NOMO-1 treated with DMSO at 0.1 percent for 48 hours (cell line): ENCODE measurements around the gene MOV10L1.

Source experiments
- DNase-seq: peaks from one replicate; lab custom pipeline; 2025; ENCODE audit not compliant: unreplicated experiment; lab: John Stamatoyannopoulos, UW

The MOV10L1 gene

DNA sequence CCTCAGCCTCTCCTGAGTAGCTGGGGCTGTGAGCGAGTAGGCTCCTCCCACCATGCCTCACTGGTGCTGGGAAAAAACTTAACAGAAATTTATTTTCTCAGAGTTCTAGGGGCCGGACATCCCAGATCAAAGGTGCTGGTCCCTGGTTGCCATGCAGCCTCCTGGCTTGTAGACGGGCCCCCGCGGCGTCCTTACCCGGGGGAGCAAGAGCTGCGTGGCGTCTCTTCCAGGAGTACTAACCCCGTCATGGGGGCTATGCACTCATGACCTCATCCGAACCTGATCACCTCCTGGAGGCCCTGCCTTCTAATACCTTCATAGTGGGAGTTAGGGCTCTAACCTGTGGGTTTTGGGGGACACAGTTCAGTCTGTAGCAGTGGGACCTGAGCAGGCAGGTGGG, 98.5 kb downstream of the MOV10L1 start:
- DNase-seq = no peak

- no peak for DNase-seq
Observed at GRCh38 chr22:50189184-50189848, 99.5 kb downstream of the MOV10L1 start.

DNA sequence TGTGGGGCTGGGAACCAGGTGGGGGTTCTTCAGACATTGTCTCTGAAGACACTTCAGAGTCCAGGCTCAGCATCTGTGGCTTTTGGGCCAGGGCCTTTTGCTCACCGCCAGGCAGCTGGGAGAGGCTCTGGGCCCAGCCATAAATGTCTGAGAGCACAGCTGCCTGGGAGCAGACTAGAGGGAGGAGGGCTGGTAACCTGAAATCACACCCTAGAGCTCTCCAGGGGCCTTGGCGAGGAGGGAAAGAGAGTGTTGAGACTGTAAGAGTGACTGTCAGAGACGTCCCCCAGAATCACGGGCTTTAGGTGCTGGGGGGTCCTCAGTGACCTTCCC, 100.0 kb downstream of the MOV10L1 start:
- DNase-seq = no peak

DNA sequence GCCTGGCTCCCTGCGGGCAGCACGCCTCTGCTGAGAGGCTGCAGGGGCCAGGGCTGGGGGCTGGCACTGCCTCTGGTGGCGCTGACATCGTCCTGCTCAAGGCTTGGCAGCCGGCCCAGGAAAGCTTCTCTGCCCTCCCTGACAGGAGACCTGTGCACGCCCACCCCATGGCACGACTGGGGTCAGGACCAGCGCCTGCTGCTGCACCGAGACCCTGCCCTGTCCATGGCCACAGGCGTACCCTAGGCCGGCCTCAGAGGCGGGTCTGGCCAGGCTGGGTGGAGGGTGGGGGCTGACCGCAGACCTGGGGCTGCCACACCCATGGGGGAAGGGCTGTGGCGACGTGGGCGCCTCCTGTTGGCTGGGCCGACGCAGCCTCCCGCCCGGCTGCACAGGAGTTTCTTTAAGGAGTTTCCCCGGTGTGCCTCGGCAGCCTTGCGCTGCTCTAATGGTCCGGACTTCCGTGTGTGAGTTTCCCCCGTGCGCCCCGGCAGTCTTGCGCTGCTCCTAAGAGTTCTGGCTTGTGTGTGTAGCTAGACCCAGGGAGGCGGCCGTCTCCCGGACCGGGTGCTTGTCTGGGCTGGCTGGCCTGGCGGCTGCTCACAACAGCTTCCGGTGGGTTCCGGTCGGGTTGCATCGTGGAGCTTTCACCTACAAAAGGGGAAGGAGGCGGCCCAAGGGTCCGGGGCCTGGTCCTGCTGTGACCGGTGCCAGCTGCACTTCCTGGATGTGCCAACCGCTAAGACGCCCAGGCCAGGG, 100.6 kb downstream of the MOV10L1 start:
- peak; percentile 92 for DNase-seq

DNA sequence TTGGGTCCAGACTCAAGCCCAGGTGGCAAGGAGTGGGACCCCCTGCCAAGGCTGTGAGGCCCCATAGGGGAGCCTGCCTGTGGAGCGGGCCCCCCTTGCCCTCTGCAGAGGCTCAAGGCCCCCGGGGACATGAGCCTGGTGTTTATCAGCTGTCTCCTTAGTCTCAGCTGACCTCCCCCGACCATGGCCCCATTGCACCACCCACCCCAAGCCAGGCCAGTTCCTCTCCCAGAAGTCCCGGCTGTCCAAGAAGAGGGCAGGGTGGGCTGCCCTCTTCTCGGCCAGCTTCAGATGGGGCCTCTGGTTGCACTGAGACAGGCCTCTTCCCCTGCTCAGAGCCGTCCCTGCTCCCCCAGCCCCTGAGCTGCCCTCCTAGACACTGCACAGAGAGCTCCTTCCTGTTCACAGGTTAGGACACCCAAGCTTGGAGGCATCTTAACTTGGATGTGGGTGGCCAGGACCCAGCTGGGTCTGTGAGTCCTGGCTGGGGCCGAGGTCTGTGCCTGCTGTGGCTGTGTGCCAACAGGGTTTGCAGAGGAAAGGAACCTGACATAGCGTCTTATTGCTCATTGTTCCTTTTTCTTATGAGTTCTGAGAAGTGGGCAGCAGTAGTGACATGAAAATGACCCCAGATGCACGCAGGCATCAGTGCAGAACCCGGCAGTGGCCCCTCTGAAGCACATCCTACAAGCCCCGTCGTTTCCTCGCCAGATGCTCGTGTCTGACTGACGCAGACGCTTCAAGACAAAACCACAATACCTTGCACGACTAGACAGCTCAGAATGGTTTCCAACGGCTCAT, 101.3 kb downstream of the MOV10L1 start:
- peak; percentile 90 for DNase-seq

DNA sequence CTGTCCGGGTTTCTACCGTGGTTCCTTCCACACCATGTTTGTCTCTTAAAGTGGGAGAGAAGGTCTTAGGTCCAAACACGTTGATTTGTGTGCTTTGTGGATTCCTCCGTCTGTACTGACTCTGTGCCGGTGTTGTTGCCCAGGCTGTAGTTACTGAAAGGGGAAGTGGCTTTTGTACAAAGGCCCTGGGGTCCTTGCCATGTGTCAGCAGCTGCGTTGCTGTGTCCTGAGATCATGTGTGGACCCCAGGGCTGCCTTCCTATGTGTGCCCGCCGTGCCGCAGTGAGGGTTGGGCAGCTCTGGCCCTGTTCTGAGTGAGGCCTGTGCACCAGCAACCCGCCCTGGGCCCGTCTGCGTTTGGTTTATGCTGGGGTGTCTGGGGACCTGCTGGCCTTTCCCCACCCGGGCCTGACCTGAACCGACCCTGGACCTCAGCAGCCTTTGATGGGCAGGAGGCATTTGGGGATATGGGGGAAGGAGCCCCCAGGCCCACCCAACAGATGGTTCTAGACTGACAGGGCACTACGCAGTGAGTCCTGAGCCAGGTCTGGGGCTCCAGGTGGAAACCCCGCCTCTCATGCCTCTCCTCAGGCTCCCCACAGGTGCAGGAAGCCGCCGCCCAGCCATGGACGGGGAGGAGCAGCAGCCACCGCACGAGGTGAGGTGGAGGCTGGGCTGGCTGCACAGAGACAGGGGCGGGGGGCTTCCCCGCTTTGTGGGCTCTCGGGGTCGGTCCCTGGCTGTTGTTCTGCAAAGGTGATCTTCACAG, 102.8 kb downstream of the MOV10L1 start:
- peak; percentile 42 for DNase-seq

DNA sequence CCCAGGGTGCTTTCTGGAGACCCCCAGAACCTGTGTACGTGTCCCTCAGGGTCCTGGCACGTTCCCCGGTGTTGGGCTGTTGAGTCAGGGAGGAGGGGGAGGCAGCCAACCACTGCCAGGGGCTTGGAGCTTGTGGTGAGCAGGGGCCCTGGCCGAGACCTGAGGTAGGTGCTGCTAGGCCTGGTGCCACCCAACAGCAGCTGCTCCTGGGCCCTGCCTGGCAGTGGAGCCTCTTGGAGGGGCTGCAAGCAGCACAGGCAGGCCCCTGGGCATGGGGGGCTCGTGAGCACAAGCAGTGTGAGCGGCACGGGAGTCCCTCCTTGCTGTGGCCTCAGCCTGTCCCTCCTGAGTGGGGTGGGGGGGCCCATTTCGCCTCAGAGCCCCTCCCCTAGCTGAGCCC, 103.8 kb downstream of the MOV10L1 start:
- DNase-seq = no peak

- no peak for DNase-seq
Observed at GRCh38 chr22:50194037-50194805, 104.4 kb downstream of the MOV10L1 start.

- DNase-seq = no peak
Observed at GRCh38 chr22:50196256-50196655, 106.5 kb downstream of the MOV10L1 start.

DNA sequence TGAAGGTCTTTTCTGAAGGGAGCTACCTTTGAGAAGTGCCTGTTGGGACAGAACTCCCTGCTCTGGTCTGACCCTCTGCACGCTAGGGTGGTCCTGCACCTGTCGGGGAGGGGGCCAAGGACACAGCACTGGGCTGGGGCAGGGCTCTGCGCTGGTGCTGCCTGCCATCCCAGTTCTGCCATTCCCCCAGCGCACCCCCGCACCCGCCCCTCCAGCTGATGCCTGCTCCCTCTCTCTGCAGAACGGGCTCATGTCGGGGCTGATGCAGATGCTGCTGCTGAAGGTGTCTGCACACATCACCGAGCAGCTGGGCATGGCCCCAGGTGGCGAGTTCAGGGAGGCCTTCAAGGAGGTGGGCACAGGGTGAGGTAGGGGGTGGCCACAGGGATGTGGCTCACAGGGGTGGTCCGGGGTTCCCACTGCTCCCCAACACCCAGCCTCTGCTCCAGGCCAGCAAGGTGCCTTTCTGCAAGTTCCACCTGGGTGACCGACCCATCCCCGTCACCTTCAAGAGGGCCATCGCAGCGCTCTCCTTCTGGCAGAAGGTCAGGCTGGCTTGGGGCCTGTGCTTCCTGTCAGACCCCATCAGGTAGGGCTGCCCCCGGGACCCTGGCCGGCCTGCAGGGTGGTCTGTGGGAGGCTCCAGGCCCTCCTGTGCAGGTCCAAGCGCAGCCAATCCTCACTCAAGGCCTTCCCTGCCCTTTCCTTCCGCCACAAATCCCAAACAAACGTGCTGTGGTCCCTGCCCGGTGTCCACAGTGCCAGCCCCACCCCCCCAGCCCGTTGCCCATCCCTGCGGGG, 107.4 kb downstream of the MOV10L1 start:
- DNase-seq = no peak

DNA sequence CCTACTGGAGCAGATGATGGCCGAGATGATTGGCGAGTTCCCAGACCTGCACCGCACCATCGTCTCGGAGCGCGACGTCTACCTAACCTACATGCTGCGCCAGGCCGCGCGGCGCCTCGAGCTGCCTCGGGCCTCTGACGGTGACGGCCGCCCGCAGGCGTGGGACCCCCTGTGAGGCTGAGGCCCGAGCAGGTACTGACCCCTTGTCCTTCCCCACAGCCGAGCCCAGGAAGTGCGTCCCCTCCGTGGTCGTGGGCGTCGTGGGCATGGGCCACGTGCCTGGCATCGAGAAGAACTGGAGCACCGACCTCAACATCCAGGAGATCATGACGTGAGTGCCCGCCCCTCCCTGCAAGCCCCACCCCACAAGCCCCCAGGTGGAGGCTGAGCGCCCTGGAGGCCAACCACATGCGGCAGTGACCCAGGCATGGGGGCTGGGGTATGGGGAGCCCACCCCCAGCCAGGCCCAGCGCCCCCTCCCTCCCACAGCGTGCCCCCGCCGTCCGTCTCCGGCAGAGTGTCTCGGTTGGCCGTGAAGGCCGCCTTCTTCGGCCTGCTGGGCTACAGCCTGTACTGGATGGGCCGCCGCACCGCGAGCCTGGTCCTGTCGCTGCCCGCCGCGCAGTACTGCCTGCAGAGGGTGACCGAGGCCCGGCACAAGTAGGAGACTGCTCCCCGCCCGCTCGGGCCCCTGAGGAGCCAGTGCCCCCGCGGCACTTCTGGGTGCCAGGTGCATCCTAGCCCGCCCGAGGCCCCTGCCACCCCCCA, 108.2 kb downstream of the MOV10L1 start:
- no peak for DNase-seq

DNA sequence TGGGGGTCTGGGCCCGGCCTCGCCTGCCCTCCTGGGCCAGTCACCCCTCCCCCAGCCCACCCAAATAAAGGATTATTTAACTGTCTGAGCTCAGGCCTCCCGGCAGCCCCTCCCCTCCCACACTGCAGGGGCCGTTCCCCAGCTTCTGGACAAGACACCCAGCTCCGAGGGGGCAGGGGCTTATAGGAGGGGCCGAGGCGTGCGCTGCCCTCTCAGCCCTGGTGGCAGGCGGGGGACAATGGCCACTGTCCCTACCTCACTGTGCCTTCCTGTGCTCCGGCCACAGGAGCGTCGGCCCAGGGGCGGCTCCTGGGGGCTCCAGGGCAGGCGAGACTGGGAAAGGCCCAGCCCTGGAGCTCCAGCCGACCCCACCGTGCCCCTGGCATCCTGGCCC, 108.8 kb downstream of the MOV10L1 start:
- DNase-seq = no peak

DNA sequence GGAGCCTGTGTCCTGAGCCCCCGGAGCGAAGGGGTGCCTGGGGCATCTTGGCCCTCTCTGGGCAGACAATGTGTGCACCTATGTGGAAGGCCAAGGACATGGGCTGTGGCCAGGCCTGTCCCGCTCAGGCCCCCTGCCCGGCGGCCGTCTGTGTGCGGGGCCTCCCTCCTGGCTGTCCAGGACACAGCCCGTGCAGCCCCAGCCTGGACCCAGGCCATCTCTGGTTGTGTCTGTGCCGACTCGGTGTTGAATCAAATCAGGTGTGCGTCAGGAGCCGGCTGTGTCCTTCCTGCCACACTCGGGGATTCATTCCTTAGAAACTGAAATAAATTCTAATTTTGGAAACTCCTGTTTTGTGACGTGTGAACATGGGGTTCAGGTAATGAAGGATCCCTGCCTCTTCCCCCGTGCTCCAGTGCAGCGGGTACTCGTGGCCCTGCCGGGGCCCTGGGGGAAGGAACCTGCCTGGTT, 109.5 kb downstream of the MOV10L1 start:
- DNase-seq = no peak

DNA sequence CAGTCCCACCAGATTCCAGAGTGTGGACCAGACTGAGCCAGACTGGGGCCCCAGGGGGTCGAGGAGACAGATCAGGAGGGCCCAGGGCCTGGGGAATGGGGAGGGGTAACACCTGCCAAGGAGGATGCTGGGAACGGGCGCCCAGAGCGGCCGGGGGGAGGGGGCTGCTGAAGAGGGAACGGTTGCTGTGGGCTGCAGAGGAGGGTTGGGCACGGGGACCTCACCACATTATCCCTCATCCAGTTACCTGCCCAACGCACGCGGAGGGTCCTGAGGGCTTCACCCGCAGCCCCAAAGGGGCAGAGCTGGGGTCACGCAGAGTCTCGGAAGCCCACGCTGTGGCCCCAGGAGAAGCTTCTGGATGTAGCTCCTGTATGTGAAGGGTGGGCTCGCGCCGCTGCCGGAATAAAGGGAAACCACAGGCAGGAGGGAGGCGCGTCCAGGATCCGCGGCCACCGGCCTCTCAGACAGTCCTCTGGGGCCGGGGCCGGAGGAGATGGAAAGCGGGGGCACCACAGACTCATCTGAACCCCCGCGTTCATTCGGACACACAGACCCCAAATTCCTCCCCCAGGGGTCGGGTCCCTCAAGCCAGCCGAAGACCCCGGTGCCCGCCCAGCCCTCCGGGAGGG, 110.1 kb downstream of the MOV10L1 start:
- DNase-seq = no peak

- peak; percentile 75 for DNase-seq
Observed at GRCh38 chr22:50200461-50201190, 110.8 kb downstream of the MOV10L1 start, which contains the start of gene SELENOO. Gene SELENOO (plus strand): TSS chr22:50201011. CDS start chr22:50201037, 26 bp downstream.

- DNase-seq = no peak
Observed at GRCh38 chr22:50201191-50202129, 111.7 kb downstream of the MOV10L1 start.
